ENCODE results near the gene SNRPA.
"Not testable (repeated sequence)": the region's sequence is repeated elsewhere in the genome, so short reads cannot be mapped to it uniquely, and the experiment has no call there.

SNRPA gene

GRCh38 chr19:40777937-40778705 is 27.1 kb downstream of the SNRPA start, which contains the start of gene RAB4B:
RAB4B (plus strand) TSS chr19:40778247; CDS start chr19:40778376, 129 bp downstream.
- peak; percentile 100 for DNase-seq

GRCh38 chr19:40778706-40779284 is 27.8 kb downstream of the SNRPA start:
- DNase-seq: no peak

DNA sequence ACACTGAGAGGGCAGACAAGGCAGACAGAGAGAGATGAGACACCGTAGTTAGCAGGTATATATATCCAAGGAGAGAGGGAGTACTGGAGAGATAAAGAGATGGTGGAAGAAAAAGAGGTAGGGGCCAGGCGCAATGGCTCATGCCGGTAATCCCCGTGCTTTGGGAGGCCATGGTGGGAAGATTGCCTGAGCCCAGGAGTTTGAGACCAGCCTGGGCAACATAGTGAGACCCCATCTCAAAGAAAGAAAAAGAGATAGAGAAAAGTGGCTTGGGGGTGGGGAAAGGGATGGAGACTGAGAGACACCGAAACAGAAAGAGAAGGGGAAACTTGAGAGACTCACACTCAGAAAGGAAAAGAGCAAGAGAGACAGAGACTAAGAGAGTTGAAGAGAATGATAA is 29.6 kb downstream of the SNRPA start:
- DNase-seq: no peak

DNA sequence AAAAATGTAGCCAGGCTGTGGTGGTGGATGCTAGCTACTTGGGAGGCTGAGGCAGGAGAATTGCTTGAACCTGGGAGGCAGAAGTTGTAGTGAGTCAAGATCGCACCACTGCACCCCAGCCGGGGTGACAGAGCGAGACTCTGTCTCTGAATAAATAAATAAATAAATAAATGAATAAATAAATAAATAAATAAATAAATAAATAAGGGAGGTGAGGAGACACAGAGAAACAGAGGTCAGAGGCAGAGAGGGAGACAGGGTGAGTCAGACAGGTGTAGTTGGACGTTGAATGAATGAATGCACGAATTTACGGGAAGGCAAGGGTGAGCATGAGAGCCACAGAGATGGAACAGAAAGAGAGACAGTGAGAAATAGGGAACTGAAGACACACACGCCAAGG is 30.1 kb downstream of the SNRPA start:
- DNase-seq: no peak

DNA sequence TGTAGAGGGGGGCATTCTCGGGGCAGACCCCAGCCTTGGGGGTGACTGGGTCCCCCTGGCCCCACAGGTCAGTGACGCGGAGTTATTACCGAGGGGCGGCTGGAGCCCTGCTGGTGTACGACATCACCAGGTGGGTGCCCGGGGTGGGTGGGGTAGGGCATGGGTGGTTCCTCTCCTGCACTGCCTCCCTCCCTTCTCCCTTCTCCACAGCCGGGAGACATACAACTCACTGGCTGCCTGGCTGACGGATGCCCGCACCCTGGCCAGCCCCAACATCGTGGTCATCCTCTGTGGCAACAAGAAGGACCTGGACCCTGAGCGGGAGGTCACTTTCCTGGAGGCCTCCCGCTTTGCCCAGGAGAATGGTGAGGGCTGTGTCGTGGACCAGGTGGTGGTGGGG is 32.7 kb downstream of the SNRPA start:
- DNase-seq: no peak

DNA sequence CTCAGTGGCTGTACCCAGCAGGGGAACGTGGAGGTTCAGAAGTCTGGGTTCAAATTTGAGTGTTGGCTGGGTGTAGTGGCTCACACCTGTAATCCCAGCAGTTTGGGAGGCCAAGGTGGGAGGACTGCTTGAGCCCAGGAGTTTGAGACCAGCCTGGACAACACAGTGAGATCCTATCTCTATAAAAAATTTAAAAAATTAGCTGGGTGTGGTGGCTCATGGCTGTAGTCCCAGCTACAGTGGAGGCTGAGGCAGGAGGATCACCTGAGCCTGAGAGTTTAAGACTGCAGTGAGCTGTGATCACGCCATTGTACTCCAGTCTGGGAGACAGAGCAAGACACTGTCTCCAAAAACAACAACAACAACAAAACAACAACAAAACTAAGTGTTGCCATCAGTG is 33.1 kb downstream of the SNRPA start:
- not testable (repeated sequence) for DNase-seq

DNA sequence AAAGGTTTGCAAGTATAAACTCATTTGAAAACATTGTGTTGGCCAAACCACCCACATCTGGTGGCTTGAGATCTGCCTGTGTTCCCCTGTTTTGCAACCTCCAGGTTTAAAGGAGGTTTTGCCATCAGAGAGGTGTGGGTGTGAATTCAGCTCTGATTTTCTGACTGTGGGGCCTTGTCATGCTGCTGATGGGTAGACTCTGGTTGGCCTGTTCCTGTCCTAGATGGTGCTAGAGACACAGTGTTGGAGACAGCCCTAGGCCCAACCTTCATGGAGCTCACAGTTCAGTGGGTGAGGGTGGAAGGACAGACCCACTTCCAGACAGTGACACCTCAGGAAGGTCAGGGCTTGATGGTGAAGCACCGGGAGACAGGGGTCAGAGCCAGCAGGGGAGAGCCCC is 34.5 kb downstream of the SNRPA start:
- DNase-seq: no peak

DNA sequence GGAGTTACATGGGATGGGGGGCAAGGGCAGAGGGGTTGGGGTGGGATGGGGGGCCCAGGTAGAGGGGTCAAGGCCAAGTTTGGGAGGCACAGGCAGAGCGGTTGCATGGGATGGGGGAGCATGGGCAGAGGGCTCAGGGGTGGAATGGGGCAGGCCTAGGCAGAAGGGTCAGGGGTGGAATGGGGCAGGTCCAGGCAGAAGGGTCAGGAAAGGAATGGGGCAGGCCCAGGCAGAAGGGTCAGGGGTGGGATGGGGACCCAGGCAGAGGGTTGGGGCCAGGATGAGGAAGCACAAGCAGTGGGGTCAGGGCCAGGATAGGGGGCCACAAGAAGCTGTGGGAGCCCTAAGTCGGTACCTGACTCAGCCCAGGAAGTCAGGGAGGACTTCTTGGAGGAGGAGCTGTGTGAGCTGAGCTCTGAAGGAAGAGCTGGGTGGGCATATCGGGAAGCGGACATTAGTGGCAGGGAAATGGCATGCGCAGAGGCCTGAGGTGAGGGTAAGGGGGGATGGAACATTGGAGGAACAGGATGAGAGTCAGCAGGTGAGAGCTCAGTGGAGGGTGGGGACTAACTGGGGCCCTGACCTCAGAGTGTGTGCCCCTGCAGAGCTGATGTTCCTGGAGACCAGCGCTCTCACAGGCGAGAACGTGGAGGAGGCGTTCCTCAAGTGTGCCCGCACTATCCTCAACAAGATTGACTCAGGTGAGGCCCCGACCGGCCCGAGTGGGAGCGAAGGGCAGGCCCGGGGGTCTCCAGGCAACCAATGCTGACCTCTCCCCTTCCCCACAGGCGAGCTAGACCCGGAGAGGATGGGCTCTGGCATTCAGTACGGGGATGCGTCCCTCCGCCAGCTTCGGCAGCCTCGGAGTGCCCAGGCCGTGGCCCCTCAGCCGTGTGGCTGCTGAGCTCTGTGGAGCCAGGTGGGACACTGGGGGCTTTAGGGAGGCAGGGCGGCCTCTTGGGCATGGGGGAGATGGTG is 35.3 kb downstream of the SNRPA start:
- no peak for DNase-seq

- DNase-seq: no peak
Measured at GRCh38 chr19:40791349-40791748, 40.3 kb downstream of the SNRPA start.

GRCh38 chr19:40791996-40792395 is 41.0 kb downstream of the SNRPA start:
- no peak for DNase-seq

- no peak for DNase-seq
Measured at GRCh38 chr19:40797166-40797962, 46.4 kb downstream of the SNRPA start.

DNA sequence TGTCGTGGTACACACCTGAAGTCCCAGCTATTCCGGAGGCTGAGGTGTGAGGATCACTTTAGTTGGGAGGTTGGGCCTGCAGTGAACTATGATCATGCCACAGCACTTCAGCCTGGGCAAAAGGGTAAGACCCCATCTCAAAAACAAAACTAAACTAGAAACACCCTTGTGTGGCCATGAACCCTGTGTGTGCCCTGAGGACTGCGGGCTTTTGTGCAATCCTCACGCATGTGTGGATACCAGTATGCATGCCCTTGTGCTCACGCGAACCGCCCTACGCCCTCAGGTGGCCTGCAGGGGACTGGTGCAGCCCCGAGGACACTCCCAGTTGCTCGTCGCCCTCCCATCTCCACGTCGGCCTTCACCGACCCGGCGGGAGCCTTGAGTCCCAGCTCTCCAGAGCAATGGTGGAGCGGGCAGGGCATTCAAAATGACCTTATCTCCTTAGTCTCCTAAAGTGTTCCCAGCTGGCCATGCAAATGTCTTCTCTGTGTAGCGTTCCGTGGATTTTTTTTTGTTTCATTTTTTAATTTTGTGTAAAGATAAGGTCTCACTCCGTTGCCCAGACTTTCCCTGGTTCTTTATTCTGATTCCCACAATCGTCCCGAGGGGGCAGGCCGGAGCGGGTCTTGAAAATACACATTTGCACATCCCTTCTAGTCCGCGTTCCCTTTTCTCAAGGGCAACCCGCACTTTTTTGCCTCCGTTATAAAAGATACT is 47.1 kb downstream of the SNRPA start:
- DNase-seq: peak; percentile 65

DNA sequence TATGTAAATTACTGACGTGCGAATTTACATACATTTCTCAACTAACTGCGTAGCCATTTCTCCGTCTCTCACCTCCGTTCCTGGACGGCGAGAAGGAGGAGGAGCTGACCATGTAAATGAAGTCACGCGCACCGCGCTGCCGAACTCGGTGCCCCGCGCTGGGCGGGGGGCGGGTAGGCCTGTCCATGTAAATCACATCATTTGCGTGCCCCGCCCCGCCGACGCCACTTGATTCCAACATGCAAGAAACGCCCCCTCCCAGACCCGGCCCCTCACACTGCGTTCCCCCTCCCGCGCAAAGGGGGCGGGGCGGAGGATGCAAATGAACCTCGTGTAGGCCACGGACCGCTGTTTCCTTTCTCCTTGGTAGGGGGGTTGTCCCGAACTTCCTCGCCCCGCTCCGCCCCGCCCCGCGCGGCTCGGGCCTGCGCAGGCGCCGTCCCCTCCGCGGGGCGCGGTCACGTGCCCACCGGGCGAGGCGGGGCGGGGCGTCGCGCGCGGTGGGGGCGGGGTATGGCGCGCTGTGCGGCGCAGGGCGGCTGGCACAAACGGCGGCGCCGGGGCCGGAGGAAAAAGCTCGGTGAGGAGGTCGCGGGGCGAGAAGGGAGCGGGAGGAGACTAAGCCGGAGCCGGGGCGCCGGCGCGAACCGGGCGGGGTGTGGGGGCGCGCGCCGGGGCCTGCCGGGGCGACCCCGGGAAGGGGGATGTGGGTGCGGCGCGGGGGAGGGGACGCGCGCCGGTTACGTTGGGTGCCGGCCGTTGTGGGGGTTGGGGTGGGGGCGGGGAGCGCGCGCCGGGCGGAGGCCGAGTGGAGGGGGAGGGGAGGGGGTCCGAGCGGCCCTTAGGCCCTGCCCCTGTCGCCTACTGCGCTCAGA is 47.9 kb downstream of the SNRPA start, which contains the start of gene EGLN2:
TSS of gene EGLN2 (plus strand) at position 509 of the 875 bp plus-strand sequence. CDS start 1,382 bp downstream, outside the sequence.
- peak; percentile 100 for DNase-seq

GRCh38 chr19:40799558-40800338 is 48.7 kb downstream of the SNRPA start:
- no peak for DNase-seq

DNA sequence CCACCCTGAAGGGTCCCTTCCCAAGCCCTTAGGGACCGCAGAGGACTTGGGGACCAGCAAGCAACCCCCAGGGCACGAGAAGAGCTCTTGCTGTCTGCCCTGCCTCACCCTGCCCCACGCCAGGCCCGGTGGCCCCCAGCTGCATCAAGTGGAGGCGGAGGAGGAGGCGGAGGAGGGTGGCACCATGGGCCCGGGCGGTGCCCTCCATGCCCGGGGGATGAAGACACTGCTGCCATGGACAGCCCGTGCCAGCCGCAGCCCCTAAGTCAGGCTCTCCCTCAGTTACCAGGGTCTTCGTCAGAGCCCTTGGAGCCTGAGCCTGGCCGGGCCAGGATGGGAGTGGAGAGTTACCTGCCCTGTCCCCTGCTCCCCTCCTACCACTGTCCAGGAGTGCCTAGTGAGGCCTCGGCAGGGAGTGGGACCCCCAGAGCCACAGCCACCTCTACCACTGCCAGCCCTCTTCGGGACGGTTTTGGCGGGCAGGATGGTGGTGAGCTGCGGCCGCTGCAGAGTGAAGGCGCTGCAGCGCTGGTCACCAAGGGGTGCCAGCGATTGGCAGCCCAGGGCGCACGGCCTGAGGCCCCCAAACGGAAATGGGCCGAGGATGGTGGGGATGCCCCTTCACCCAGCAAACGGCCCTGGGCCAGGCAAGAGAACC is 49.5 kb downstream of the SNRPA start:
- DNase-seq: no peak

DNA sequence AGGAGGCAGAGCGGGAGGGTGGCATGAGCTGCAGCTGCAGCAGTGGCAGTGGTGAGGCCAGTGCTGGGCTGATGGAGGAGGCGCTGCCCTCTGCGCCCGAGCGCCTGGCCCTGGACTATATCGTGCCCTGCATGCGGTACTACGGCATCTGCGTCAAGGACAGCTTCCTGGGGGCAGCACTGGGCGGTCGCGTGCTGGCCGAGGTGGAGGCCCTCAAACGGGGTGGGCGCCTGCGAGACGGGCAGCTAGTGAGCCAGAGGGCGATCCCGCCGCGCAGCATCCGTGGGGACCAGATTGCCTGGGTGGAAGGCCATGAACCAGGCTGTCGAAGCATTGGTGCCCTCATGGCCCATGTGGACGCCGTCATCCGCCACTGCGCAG is 50.0 kb downstream of the SNRPA start:
- no peak for DNase-seq

DNA sequence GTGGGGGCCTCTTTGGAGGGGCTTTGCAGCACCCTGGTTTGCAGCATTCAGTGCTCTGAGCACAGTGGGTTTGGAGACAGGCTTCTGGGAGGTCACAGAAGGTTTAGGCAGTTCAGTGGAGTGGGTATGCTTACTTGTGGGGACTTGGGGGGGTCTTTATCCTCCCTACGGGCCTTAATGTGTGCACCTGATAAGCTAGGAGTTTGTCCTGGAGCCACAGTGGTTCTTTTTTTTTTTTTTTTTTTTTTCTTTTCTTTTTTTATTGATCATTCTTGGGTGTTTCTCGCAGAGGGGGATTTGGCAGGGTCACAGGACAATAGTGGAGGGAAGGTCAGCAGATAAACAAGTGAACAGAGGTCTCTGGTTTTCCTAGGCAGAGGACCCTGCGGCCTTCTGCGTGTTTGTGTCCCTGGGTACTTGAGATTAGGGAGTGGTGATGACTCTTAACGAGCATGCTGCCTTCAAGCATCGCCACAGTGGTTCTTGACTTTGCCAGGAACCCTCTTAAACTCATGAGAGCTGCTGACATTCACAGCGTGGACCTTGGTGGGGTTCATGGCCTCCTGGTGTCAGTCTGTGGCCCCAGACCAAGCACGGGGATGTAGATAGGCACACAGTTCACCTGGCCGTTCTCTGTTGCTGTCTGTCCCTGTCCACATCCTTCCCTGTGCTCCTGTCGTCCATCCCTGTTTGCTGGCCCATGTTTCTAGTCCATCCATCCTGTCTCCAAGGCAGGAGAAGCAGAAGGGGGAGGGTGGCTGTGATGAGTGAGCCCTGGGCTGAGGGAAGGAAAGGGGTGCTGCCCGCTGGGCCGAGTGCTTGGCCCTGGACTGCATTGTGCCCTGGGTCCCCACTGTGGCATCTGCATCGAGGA is 50.7 kb downstream of the SNRPA start:
- DNase-seq: no peak
